Endothelial cell (in vitro differentiated cells): ENCODE measurements around the gene JDP2. TPM values are rescaled to one million over a fixed set of nuclear protein-coding genes. Genes with fewer than 3 reads are reported as not detected.
"Not testable (repeated sequence)": the region's sequence is repeated elsewhere in the genome, so short reads cannot be mapped to it uniquely, and the experiment has no call there.

Source experiments
- DNase-seq: peaks from one replicate; pipeline ENCODE4 v3.0.0; 2021; ENCODE audit warnings: low spot score
- H3K27ac Mint-ChIP-seq: one replicate; pipeline ENCODE4 v1.8.0; 2021; ENCODE audit warnings: mixed read lengths, inconsistent platforms; ENCODE audit not compliant: unreplicated experiment
- H3K27me3 Mint-ChIP-seq: one replicate; pipeline ENCODE4 v1.8.0; 2021; ENCODE audit warnings: mild to moderate bottlenecking, moderate library complexity, mixed read lengths, inconsistent platforms; ENCODE audit not compliant: unreplicated experiment
- H3K36me3 Mint-ChIP-seq: one replicate; pipeline ENCODE4 v1.8.0; 2021; ENCODE audit warnings: mild to moderate bottlenecking, low read depth, mixed read lengths, inconsistent platforms; ENCODE audit not compliant: unreplicated experiment
- H3K4me1 Mint-ChIP-seq: one replicate; pipeline ENCODE4 v1.8.0; 2021; ENCODE audit warnings: mild to moderate bottlenecking, mixed read lengths, inconsistent platforms; ENCODE audit not compliant: unreplicated experiment
- H3K4me3 Mint-ChIP-seq: one replicate; pipeline ENCODE4 v1.8.0; 2021; ENCODE audit warnings: mild to moderate bottlenecking, mixed read lengths, inconsistent platforms; ENCODE audit not compliant: unreplicated experiment
- H3K9me3 Mint-ChIP-seq: one replicate; pipeline ENCODE4 v1.8.0; 2021; ENCODE audit warnings: mixed read lengths, inconsistent platforms; ENCODE audit not compliant: unreplicated experiment
- long read RNA-seq: library from polyadenylated mRNA; unstranded; transcript quantifications from one replicate; pipeline ENCODE4 v2.0.0, GENCODE V29; 2020; ENCODE audit not compliant: unreplicated experiment
- total RNA-seq: library from RNA; stranded (reverse); fragmentation: NEBNext Ultra II Directional; extraction: Animal tissue kit (Norgen Biotek cat#: 25700); gene quantifications from one replicate; pipeline ENCODE4 v1.2.1, GENCODE V29; 2021; ENCODE audit not compliant: unreplicated experiment
- TF ChIP-seq, protein P1 (sequence below): fragments of 200-600 bp; sonication (generic); IDR thresholded peaks from one replicate; pipeline ENCODE4 v1.5.0; 2021; ENCODE audit warnings: antibody characterized with exemption; ENCODE audit not compliant: unreplicated experiment

Gene JDP2
- 5.1 TPM for total RNA-seq
- long read RNA-seq: 0 reads

GRCh38 chr14:75427482-75428229, at the start of gene JDP2:
Gene JDP2, plus strand, starts transcription at chr14:75428022. Its CDS starts 9,899 bp downstream, at chr14:75437921.
- no peaks in the 10 kb centered on the region for H3K36me3 Mint-ChIP-seq
- DNase-seq: peak; percentile 63
- no peak within 1 kb of the TSS for H3K27ac Mint-ChIP-seq

GRCh38 chr14:75379246-75379929, 48.4 kb upstream of the JDP2 start:
- H3K4me1 Mint-ChIP-seq: no peaks in the 10 kb centered on the region
- no peak overlapping the region for H3K4me3 Mint-ChIP-seq
- peaks cover 4% of the 10 kb centered on the region for H3K36me3 Mint-ChIP-seq
- DNase-seq: no peak
- TF ChIP-seq, protein P1, sequence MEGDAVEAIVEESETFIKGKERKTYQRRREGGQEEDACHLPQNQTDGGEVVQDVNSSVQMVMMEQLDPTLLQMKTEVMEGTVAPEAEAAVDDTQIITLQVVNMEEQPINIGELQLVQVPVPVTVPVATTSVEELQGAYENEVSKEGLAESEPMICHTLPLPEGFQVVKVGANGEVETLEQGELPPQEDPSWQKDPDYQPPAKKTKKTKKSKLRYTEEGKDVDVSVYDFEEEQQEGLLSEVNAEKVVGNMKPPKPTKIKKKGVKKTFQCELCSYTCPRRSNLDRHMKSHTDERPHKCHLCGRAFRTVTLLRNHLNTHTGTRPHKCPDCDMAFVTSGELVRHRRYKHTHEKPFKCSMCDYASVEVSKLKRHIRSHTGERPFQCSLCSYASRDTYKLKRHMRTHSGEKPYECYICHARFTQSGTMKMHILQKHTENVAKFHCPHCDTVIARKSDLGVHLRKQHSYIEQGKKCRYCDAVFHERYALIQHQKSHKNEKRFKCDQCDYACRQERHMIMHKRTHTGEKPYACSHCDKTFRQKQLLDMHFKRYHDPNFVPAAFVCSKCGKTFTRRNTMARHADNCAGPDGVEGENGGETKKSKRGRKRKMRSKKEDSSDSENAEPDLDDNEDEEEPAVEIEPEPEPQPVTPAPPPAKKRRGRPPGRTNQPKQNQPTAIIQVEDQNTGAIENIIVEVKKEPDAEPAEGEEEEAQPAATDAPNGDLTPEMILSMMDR: no peak
- H3K27ac Mint-ChIP-seq: no peak overlapping the region
- peaks cover 3% of the 10 kb centered on the region for H3K27me3 Mint-ChIP-seq
- H3K9me3 Mint-ChIP-seq: no peaks in the 10 kb centered on the region

More at GRCh38 chr14:75427482-75428229, at the start of gene JDP2:
- TF ChIP-seq, protein P1: no peak
- Mint-ChIP-seq H3K4me3 (peak within 1 kb of the TSS; percentile 80), H3K4me1 (peaks cover 9% of the 10 kb centered on the region), H3K27me3 (peaks cover 14% of the 10 kb centered on the region), H3K9me3 (no peaks in the 10 kb centered on the region)

DNA sequence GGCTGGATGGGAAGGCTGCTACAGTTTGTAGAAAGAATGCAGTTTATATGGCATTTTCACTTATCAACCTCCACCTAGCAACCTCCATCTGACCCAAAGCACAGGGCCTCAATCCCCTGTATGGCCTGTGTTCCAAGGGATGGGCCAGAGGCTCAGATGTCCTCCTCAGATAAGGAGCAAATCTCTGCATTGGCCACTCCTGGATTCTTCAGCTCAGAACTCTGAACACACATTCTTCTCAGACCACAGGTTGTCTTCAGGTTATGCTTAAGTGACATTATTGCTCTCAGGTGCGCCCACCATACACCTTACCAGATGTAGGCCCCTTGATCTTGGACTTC, 47.9 kb upstream of the JDP2 start:
- peaks cover 4% of the 10 kb centered on the region for H3K36me3 Mint-ChIP-seq
- H3K9me3 Mint-ChIP-seq: no peaks in the 10 kb centered on the region
- TF ChIP-seq, protein P1: no peak
- H3K4me3 Mint-ChIP-seq: no peak overlapping the region
- no peak for DNase-seq
- H3K4me1 Mint-ChIP-seq: no peaks in the 10 kb centered on the region
- H3K27ac Mint-ChIP-seq: no peak overlapping the region
- peaks cover 3% of the 10 kb centered on the region for H3K27me3 Mint-ChIP-seq

GRCh38 chr14:75380656-75381055, 47.2 kb upstream of the JDP2 start:
- peaks cover 1% of the 10 kb centered on the region for H3K27me3 Mint-ChIP-seq
- H3K36me3 Mint-ChIP-seq: peaks cover 4% of the 10 kb centered on the region
- H3K9me3 Mint-ChIP-seq: no peaks in the 10 kb centered on the region
- H3K4me3 Mint-ChIP-seq: no peak overlapping the region
- H3K27ac Mint-ChIP-seq: no peak overlapping the region
- H3K4me1 Mint-ChIP-seq: no peaks in the 10 kb centered on the region
- TF ChIP-seq, protein P1: no peak
- DNase-seq: no peak

- no peaks in the 10 kb centered on the region for H3K4me1 Mint-ChIP-seq
- no peak for DNase-seq
- H3K36me3 Mint-ChIP-seq: peaks cover 4% of the 10 kb centered on the region
- H3K9me3 Mint-ChIP-seq: no peaks in the 10 kb centered on the region
- no peak overlapping the region for H3K4me3 Mint-ChIP-seq
- peaks cover 1% of the 10 kb centered on the region for H3K27me3 Mint-ChIP-seq
- TF ChIP-seq, protein P1: no peak
- no peak overlapping the region for H3K27ac Mint-ChIP-seq
Observed at GRCh38 chr14:75381642-75382041, 46.2 kb upstream of the JDP2 start.

GRCh38 chr14:75383219-75383618, 44.6 kb upstream of the JDP2 start:
- H3K9me3 Mint-ChIP-seq, H3K4me1 Mint-ChIP-seq, DNase-seq, H3K36me3 Mint-ChIP-seq, H3K27me3 Mint-ChIP-seq, H3K27ac Mint-ChIP-seq: not testable (repeated sequence)
- peak overlapping the region; percentile 45 for H3K4me3 Mint-ChIP-seq
